Neural crest cell (in vitro differentiated cells): ENCODE measurements around the gene SCAMP2. TPM values are rescaled to one million over a fixed set of nuclear protein-coding genes. Genes with fewer than 3 reads are reported as not detected.

Source experiments
- DNase-seq: peaks from one replicate; pipeline ENCODE4 v3.0.0; 2021; ENCODE audit warnings: low read depth, mixed read lengths, low spot score
- H3K27ac Mint-ChIP-seq: one replicate; pipeline ENCODE4 v1.8.0; 2021; ENCODE audit warnings: mild to moderate bottlenecking, mixed read lengths; ENCODE audit not compliant: unreplicated experiment
- H3K27me3 Mint-ChIP-seq: 2 replicates; pipeline ENCODE4 v1.8.0; 2021; ENCODE audit warnings: low read depth, mild to moderate bottlenecking, mixed read lengths
- H3K36me3 Mint-ChIP-seq: 2 replicates; pipeline ENCODE4 v1.8.0; 2021; ENCODE audit warnings: low read depth, mild to moderate bottlenecking, mixed read lengths
- H3K4me1 Mint-ChIP-seq: 2 replicates; pipeline ENCODE4 v1.8.0; 2021; ENCODE audit warnings: mixed read lengths
- H3K4me3 Mint-ChIP-seq: one replicate; pipeline ENCODE4 v1.8.0; 2021; ENCODE audit warnings: mild to moderate bottlenecking, mixed read lengths
- H3K9me3 Mint-ChIP-seq: 2 replicates; pipeline ENCODE4 v1.8.0; 2021; ENCODE audit warnings: mixed read lengths
- CTCF ChIP-seq: fragments of 200-600 bp; sonication (generic); conservative IDR thresholded peaks from 2 replicates; pipeline ENCODE4 v1.5.0; 2021; ENCODE audit warnings: antibody characterized with exemption, mild to moderate bottlenecking
- total RNA-seq: library from RNA; stranded (reverse); gene quantifications from 2 replicates; pipeline ENCODE4 v1.2.1, GENCODE V29; 2021

Gene SCAMP2
- total RNA-seq, 1 donor from 2014 or later = 40.4 TPM

DNA sequence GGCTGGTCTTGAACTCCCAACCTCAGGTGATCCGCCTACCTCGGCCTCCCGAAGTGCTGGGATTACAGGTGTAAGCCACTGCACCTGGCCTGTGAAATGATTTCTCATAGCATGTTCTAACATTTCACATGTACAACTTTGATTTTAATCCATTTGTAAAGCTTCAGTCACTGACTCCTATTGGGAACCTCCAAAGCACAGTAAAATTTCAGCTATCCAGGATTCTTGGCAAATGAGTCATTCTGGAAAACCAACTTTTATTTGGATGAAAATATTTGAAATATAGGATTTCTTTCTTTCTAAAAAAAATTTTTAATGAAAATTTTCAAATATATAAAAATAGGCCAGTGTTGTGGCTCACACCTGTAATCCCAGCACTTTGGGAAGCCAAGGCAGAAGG, 63.2 kb downstream of the SCAMP2 start:
- Mint-ChIP-seq H3K4me3 (no peak overlapping the region), H3K9me3 (no peaks in the 10 kb centered on the region), H3K27me3 (peaks cover 3% of the 10 kb centered on the region), H3K27ac (no peak overlapping the region), H3K36me3 (no peaks in the 10 kb centered on the region), H3K4me1 (peaks cover 3% of the 10 kb centered on the region)
- no peak for DNase-seq
- TF ChIP-seq CTCF = no peak

- no peak overlapping the region for H3K4me3 Mint-ChIP-seq
- peaks cover 3% of the 10 kb centered on the region for H3K27me3 Mint-ChIP-seq
- DNase-seq = no peak
- H3K36me3 Mint-ChIP-seq = peaks cover 1% of the 10 kb centered on the region
- no peaks in the 10 kb centered on the region for H3K9me3 Mint-ChIP-seq
- no peak overlapping the region for H3K27ac Mint-ChIP-seq
- no peak for TF ChIP-seq CTCF
- H3K4me1 Mint-ChIP-seq = peaks cover 3% of the 10 kb centered on the region
Measured at GRCh38 chr15:74809242-74809641, 63.9 kb downstream of the SCAMP2 start.

DNA sequence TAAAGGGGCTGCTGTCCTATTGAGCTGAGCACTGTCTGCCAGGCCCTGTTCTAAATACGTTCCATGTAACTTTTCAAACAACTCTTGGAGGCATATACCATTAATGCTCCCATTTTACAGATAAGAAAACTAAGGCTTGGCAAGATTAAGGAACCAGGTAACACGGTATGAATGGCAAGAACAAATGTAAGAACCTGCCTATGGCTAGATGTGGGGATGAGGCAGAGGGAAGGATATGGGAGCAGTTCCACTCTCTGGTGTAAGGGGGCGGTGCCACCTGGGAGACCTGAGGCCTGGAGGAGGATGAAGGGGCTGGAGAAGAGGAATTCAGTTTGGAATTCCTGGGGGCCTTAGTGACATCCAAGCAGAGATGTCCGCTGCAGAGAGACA, 64.3 kb downstream of the SCAMP2 start:
- H3K27ac Mint-ChIP-seq = no peak overlapping the region
- no peak overlapping the region for H3K4me3 Mint-ChIP-seq

GRCh38 chr15:74808078-74808839, 64.9 kb downstream of the SCAMP2 start:
- Mint-ChIP-seq H3K9me3 (no peaks in the 10 kb centered on the region), H3K4me3 (no peak overlapping the region), H3K4me1 (peaks cover 3% of the 10 kb centered on the region), H3K27me3 (peaks cover 3% of the 10 kb centered on the region), H3K27ac (no peak overlapping the region), H3K36me3 (peaks cover 5% of the 10 kb centered on the region)
- TF ChIP-seq CTCF = no peak
- DNase-seq = no peak

More for the DNA sequence above, 64.3 kb downstream of the SCAMP2 start:
- DNase-seq = no peak
- Mint-ChIP-seq H3K9me3 (no peaks in the 10 kb centered on the region), H3K4me1 (peaks cover 3% of the 10 kb centered on the region), H3K36me3 (peaks cover 5% of the 10 kb centered on the region), H3K27me3 (peaks cover 3% of the 10 kb centered on the region)
- TF ChIP-seq CTCF = peak; percentile 22

- no peak for DNase-seq
- no peaks in the 10 kb centered on the region for H3K9me3 Mint-ChIP-seq
- H3K36me3 Mint-ChIP-seq = peaks cover 5% of the 10 kb centered on the region
- no peak overlapping the region for H3K27ac Mint-ChIP-seq
- peaks cover 3% of the 10 kb centered on the region for H3K4me1 Mint-ChIP-seq
- peaks cover 3% of the 10 kb centered on the region for H3K27me3 Mint-ChIP-seq
- no peak overlapping the region for H3K4me3 Mint-ChIP-seq
- TF ChIP-seq CTCF = no peak
Measured at GRCh38 chr15:74807282-74807681, 65.9 kb downstream of the SCAMP2 start.
